Stimulated activated CD4-positive, alpha-beta T cell treated with anti-CD3 and anti-CD28 coated beads, TNF-alpha, amount 100 ng/mL, for 48 hours (primary cell): Measurements from ENCODE around the gene C6orf47.

Source experiments
- DNase-seq, 3 donors: peaks; one replicate each; pipeline ENCODE4 v3.0.0-alpha.2; 2020; ENCODE audit warnings: low read depth in 3 of 3

C6orf47 gene

DNA sequence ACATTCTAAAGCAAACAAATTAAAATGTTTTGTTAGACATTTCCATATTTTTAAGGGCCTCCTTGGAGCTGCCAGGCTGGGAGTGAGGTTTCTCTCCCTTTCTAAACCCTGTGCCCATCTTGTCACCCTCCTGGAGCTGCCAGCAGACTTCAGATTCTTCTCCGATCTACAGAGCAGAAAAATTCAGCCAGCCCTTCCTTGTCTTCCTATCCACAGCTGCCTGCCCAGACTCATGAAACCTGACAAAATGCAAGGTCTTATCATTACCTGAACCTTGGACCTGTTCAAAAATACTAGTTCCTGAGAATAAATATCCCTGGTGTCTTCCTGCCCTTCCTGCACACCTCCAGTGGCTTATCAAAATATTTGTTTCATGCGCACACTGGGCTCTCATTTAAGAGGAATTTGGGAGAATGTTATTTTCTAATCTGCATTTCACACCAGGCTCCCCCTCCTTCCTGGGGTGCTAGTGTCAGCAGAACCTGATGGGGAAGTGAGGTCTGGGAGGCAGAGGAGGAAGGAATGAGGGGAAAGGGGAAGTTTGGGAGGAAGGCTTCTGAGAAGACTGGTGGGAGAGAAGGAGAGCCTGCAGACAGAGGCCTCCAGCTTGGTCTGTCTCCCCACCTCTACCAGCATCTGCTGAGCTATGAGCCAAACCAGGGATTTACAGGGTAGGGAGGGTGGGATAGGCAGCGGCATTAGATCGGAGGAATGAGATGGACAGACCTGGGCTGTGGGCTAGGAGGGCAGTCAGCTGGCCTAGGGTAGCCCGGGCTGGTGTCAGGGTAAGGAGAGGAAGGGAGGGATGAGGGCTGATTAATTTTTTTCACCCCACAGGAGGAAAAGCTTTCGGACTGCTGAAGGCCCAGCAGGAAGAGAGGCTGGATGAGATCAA, 45.6 kb downstream of the C6orf47 start, which contains the start of gene AIF1:
Gene AIF1 (plus strand): TSS at position 551 of the 895 bp plus-strand sequence. CDS start 96 bp downstream, at position 647.
- no peak for DNase-seq

DNA sequence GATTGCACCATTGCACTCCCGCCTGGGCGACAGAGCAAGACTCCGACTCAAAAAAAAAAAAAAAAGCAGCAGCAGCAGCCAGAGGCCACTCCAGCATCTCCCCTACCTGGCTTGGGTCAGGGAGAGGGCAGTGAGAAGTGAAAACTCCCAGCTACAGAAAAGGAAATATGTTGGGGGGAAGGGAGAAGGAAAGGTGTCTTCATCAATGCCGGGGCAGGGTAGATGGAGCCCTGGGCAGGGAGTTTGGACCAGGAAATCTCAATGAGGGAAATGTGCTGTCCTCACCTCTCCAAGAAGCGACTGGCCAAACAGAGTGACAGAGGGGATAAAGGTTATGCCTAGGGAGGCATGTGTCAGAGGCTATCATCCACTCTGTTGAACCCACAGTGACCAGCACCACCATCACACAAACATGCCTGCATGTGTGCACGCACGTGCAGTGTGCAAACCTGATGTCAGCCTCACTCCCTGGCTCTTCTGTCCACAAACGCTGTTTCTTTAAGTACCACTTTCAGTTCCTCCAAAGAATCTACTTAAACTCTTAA, 46.4 kb downstream of the C6orf47 start:
- no peak for DNase-seq

DNA sequence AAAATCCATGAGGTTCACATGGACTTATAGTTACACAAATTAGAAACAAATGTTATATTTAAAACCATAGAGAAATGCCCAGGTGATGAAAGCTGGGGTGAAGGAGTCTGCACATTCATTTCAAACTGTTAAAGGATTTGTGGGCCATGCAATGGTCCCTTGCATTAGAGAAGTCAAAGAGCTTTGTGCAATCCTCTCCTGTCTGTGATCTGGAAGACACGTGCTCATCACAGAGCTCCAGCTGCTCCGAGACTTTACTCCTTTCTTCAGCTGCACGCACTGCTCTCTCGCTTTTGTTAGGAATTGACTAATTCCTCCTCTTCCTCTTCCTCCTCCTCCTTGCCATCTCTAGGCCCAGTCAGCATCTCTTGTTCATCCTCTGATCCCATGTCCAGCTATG, 49.6 kb downstream of the C6orf47 start:
- DNase-seq = no peak

DNA sequence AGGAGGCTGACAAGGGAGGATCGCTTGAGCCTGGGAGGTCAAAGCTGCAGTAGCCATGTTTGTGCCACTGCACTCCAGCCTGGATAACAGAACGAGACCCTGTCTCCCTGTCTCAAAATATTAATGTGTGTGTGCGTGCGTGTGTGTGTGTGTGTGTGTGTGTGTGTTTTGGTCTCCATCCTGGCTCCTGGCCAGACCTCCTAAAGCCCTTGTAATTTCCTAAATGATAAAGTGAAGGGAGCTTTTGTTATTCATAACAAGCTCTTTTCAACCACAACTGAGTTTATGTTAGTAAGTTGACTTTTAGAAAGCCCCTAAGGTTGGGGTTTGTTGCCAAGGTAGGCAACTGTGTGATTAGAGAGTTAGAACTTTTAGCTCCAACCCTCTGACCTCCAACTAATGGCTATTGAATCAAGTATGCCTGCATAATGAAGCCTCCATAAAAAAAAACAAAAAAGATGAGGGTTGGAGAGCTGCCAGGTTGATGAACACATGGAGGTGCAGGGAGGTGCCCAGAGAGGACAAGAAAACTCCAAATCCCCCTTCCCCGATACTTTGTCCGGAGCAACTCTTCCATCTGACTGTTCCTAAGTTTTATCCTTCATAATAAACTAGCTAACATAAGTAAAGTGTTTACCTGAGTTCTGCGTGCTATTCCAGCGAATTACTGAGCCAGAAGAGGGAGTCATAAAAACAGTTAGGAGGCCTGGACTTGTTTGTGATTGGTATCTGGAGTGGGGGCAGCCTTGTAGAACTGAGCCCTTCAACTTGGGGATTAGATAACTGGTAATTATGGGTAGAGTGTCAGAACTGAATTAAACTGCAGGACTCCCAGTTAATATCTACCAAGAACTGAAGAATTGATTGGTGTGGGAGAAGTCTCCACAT, 50.8 kb downstream of the C6orf47 start:
- DNase-seq = no peak
